HepG2 (cell line): ENCODE data around the gene THUMPD2. TPM values are rescaled to one million over a fixed set of nuclear protein-coding genes. Genes with fewer than 3 reads are reported as not detected.
"Not testable (repeated sequence)": the region's sequence is repeated elsewhere in the genome, so short reads cannot be mapped to it uniquely, and the experiment has no call there.

Experiments
- ATAC-seq: fragments of 200-7000 bp; cut with Tn5 transposase; 3 replicates; pipeline ENCODE4 v1.9.1; 2020; ENCODE audit warnings: mild to moderate bottlenecking, moderate library complexity
- BruUV-seq: library from RNA; stranded (reverse); fragments of 400-500 nt; replicated peaks from 2 replicates; lab custom pipeline; 2021; lab: Mats Ljungman, UMichigan
- CTCF ChIA-PET: fragments of 300-600 bp; formaldehyde crosslinking; extraction: SDS; loops from one replicate; lab custom pipeline; 2021; ENCODE audit warnings: low total read pairs, inconsistent platforms, low intra/inter-chr PET ratio; lab: Yijun Ruan, JAX
- POLR2A ChIA-PET: fragments of 350-600 bp; sonication (Branson Sonifier 250); formaldehyde crosslinking; loops from one replicate; lab custom pipeline; 2020; ENCODE audit warnings: antibody characterized with exemption, inconsistent platforms; lab: Yijun Ruan, JAX
- DNase-seq: peaks from one replicate; pipeline ENCODE4 v3.0.0-alpha.2; 2015; ENCODE audit warnings: low spot score
- FAIRE-seq: peaks from 3 replicates; lab custom pipeline; 2011; peaks lifted over from hg19 to GRCh38; lab: Jason Lieb, UNC
- H2AFZ ChIP-seq: one replicate; pipeline ENCODE4 v1.6.1; 2011; ENCODE audit warnings: low read length, inconsistent platforms
- H3K27ac ChIP-seq: fragments of 300-600 bp; 3 replicates; pipeline ENCODE4 v1.8.0; 2011; ENCODE audit warnings: mixed run types, mild to moderate bottlenecking, mixed read lengths, low read length, inconsistent platforms; ENCODE audit not compliant: insufficient read depth; ENCODE audit errors: extremely low read length
- H3K27me3 ChIP-seq, 2 experiments: fragments of 200-600 bp in 1 of 2; 2 replicates in 1 of 2; 3 replicates in 1 of 2; pipeline versions ENCODE4 v1.6.0 to v1.8.0; 2011; ENCODE audit warnings: low read length in 2 of 2, mild to moderate bottlenecking in 2 of 2, moderate library complexity in 2 of 2, inconsistent platforms in 1 of 2; ENCODE audit not compliant: insufficient read depth in 2 of 2, control insufficient read depth in 1 of 2
- H3K36me3 ChIP-seq, 2 experiments: fragments of 200-600 bp in 1 of 2; replicated peaks in 1 of 2; 2 replicates in 1 of 2; 3 replicates in 1 of 2; pipeline versions ENCODE4 v1.5.1 to v1.8.0; 2011; ENCODE audit warnings: low read length in 2 of 2, inconsistent platforms in 1 of 2; ENCODE audit not compliant: insufficient read depth in 2 of 2, control insufficient read depth in 1 of 2
- H3K4me1 ChIP-seq: 2 replicates; pipeline ENCODE4 v1.5.1; 2012; ENCODE audit warnings: low read length, inconsistent platforms; ENCODE audit not compliant: insufficient read depth
- H3K4me2 ChIP-seq: 2 replicates; pipeline ENCODE4 v1.6.0; 2011; ENCODE audit warnings: low read depth, low read length, inconsistent platforms
- H3K4me3 ChIP-seq, 3 experiments: fragments of 200-600 bp in 1 of 3; sonication (generic), shearing (Covaris generic) in 1 of 3; replicated peaks in 1 of 3; 2 replicates each; pipeline ENCODE4 v1.5.1; 2011 to 2016; ENCODE audit warnings: low read length in 3 of 3, inconsistent platforms in 2 of 3, low read depth in 2 of 3, mild to moderate bottlenecking in 2 of 3, control low read depth in 1 of 3, mixed read lengths in 1 of 3; ENCODE audit not compliant: insufficient read depth in 1 of 3
- H3K79me2 ChIP-seq: one replicate; pipeline ENCODE4 v1.6.1; 2011; ENCODE audit warnings: low read length, inconsistent platforms; ENCODE audit not compliant: insufficient read depth
- H3K9ac ChIP-seq: 2 replicates; pipeline ENCODE4 v1.6.0; 2011; ENCODE audit warnings: mild to moderate bottlenecking, low read depth, low read length, inconsistent platforms; ENCODE audit not compliant: insufficient read depth
- H3K9me3 ChIP-seq: 2 replicates; pipeline ENCODE4 v1.5.1; 2012; ENCODE audit warnings: mild to moderate bottlenecking, low read length
- H4K20me1 ChIP-seq: 2 replicates; pipeline ENCODE4 v1.6.0; 2011; ENCODE audit warnings: inconsistent platforms, mild to moderate bottlenecking, low read length, moderate library complexity; ENCODE audit not compliant: insufficient read depth
- ARID3A ChIP-seq: IDR thresholded peaks from 2 replicates; pipeline ENCODE4 v1.6.1; 2012; ENCODE audit warnings: low read depth, low read length, improper control_type of control experiment
- IRF2 ChIP-seq: IDR thresholded peaks from 2 replicates; pipeline ENCODE4 v1.6.1; 2018; ENCODE audit warnings: missing genetic modification reagents, missing compliant biosample characterization
- JUND ChIP-seq: sonication (generic); formaldehyde crosslinking; IDR thresholded peaks from 2 replicates; pipeline ENCODE4 v1.8.0; 2022; ENCODE audit warnings: mild to moderate bottlenecking, missing genetic modification reagents
- SMC3 ChIP-seq: IDR thresholded peaks from 2 replicates; pipeline ENCODE4 v1.6.1; 2011; ENCODE audit warnings: low read length, improper control_type of control experiment
- STAG1 ChIP-seq: sonication (generic); formaldehyde crosslinking; IDR thresholded peaks from 2 replicates; pipeline ENCODE4 v1.4.0; 2020; ENCODE audit warnings: missing genetic modification reagents
- ZMAT5 ChIP-seq: sonication (generic); formaldehyde crosslinking; IDR thresholded peaks from 2 replicates; pipeline ENCODE4 v1.5.0; 2020; ENCODE audit warnings: mild to moderate bottlenecking, low read depth, missing genetic modification reagents, borderline replicate concordance
- ZNF354B ChIP-seq: sonication (generic); formaldehyde crosslinking; IDR thresholded peaks from 2 replicates; pipeline ENCODE4 v1.8.0; 2022; ENCODE audit warnings: mild to moderate bottlenecking, missing genetic modification reagents
- ZNF367 ChIP-seq: sonication (generic); formaldehyde crosslinking; IDR thresholded peaks from 2 replicates; pipeline ENCODE4 v1.4.0; 2020; ENCODE audit warnings: missing genetic modification reagents, borderline replicate concordance
- ZNF510 ChIP-seq: sonication (generic); formaldehyde crosslinking; IDR thresholded peaks from 2 replicates; pipeline ENCODE4 v1.4.0; 2020; ENCODE audit warnings: low read depth, mild to moderate bottlenecking, missing genetic modification reagents
- ZNF878 ChIP-seq: sonication (generic); formaldehyde crosslinking; IDR thresholded peaks from 2 replicates; pipeline ENCODE4 v1.8.1; 2023; ENCODE audit warnings: mild to moderate bottlenecking, missing genetic modification reagents, moderate library complexity
- WGBS: methylation state at CpG from one replicate; pipeline ENCODE4 v1.1.6; 2017; ENCODE audit warnings: low lambda C conversion rate; 5-methylcytosine and 5-hydroxymethylcytosine counted together
- in situ Hi-C: cut with HindIII; loops from 2 replicates; pipeline ENCODE4 v1.10.0; 2017; ENCODE audit warnings: low pct_unique_long_range_greater_than_20kb; ENCODE audit not compliant: extremely low pct_ligation_motif_present
- intact Hi-C: fragments of 100-400 bp; cut with micrococcal nuclease; formaldehyde crosslinking; loops from one replicate; pipeline ENCODE4 v1.10.0; 2022; ENCODE audit not compliant: unreplicated experiment
- polyA plus RNA-seq, 8 experiments: library from polyadenylated mRNA; depleted of rRNA in 3 of 8; stranded (reverse) in 7 of 8; unstranded in 1 of 8; fragments of >200 nt; fragmentation: Illumina TruSeq in 4 of 8; extraction: Trizol in 4 of 8; gene quantifications; 2 replicates each; pipeline versions ENCODE4 v1.2.1 to v1.2.3, GENCODE V29; 2011 to 2016; ENCODE audit warnings: low read depth in 4 of 8, missing spikeins in 1 of 8, mixed read lengths in 1 of 8; ENCODE audit not compliant: insufficient read depth in 1 of 8
- total RNA-seq, 5 experiments: library from RNA; depleted of rRNA; stranded (reverse); fragments of >200 nt; fragmentation: Illumina TruSeq; extraction: Trizol; gene quantifications; 2 replicates each; pipeline ENCODE4 v1.2.3, GENCODE V29; 2016; ENCODE audit warnings: low read depth in 1 of 5
- TF ChIP-seq, protein P1 (sequence below): sonication (generic); formaldehyde crosslinking; IDR thresholded peaks from 2 replicates; pipeline ENCODE4 v1.5.0; 2020; ENCODE audit warnings: mild to moderate bottlenecking, missing genetic modification reagents, moderate library complexity

THUMPD2 gene
- total and polyA plus RNA-seq, 2 of the 13 experiments (the other 11 are each of a cell fraction or from before 2014, with no cell fraction given): 11.8 to 15.6 TPM

DNA sequence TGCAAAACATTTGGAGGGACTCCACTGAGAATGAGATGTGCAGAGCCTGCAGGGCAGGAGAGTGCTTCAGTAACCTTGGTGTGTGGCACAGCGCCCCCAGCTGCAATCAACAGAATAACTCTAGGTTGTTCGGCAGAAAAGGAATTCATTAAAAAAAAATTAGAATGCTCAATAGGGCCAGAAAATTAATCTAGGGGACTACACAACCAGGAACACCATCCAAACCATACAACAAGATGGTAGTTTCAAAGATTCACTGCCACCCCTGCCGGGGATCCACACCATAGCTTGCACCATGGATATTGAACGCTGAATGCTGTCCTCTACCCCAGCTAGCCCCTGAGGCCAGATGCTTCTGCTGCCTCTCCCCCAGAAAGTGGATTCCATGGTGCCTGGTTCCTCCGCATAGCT lies 50.1 kb downstream of the THUMPD2 start (continued):
- TF ChIP-seq ZNF510: 0 out of 2 replicates have a peak, but pooled peaks have one; percentile 51
- peak; percentile 66; the same call in 1 of the 2 replicates for TF ChIP-seq SMC3
- no peak for TF ChIP-seq ZMAT5 (CRISPR knock-in tag)
- no peak for TF ChIP-seq ZNF878 (CRISPR knock-in tag)
- TF ChIP-seq ZNF354B: no peak
- 0 out of 2 replicates have a peak, but pooled peaks have one; percentile 16 for TF ChIP-seq IRF2
- TF ChIP-seq, protein P1, sequence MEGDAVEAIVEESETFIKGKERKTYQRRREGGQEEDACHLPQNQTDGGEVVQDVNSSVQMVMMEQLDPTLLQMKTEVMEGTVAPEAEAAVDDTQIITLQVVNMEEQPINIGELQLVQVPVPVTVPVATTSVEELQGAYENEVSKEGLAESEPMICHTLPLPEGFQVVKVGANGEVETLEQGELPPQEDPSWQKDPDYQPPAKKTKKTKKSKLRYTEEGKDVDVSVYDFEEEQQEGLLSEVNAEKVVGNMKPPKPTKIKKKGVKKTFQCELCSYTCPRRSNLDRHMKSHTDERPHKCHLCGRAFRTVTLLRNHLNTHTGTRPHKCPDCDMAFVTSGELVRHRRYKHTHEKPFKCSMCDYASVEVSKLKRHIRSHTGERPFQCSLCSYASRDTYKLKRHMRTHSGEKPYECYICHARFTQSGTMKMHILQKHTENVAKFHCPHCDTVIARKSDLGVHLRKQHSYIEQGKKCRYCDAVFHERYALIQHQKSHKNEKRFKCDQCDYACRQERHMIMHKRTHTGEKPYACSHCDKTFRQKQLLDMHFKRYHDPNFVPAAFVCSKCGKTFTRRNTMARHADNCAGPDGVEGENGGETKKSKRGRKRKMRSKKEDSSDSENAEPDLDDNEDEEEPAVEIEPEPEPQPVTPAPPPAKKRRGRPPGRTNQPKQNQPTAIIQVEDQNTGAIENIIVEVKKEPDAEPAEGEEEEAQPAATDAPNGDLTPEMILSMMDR (CRISPR knock-in tag): peak; percentile 72
- peak; percentile 68; the same call in 1 of the 2 replicates for TF ChIP-seq ARID3A
- peak; percentile 92 for TF ChIP-seq STAG1 (CRISPR knock-in tag)
- no peak for TF ChIP-seq ZNF367 (CRISPR knock-in tag)
- TF ChIP-seq JUND (CRISPR knock-in tag): no peak

- DNase-seq, H2AFZ ChIP-seq, POLR2A ChIA-PET, H3K4me3 ChIP-seq, H4K20me1 ChIP-seq, H3K27ac ChIP-seq, H3K36me3 ChIP-seq, H3K9ac ChIP-seq, ATAC-seq, BruUV-seq, intact Hi-C loops, in situ Hi-C loops, H3K4me2 ChIP-seq, FAIRE-seq, H3K79me2 ChIP-seq, H3K9me3 ChIP-seq: not testable (repeated sequence)
- 79% methylated on average over 4 of the region's 4 CpGs for WGBS
- Histone ChIP-seq H3K27me3 (peaks cover 0 to 11% of the 10 kb centered on the region in 2 experiments; a peak in 3 of 5 replicates), H3K4me1 (peaks cover 32% of the 10 kb centered on the region; the same call in 1 of the 2 replicates)
- CTCF ChIA-PET: interaction anchor here (2.2 to 3.6 kb wide), 3 partner anchors 133 to 349 kb away, joined by 10 to 23 read pairs (median 15); no protein-coding TSS in a partner anchor
Observed at GRCh38 chr2:39728085-39728484, 51.0 kb downstream of the THUMPD2 start.
